Keratinocyte (primary cell): Measurements from ENCODE around the gene KIAA0825. TPM values are rescaled to one million over a fixed set of nuclear protein-coding genes. Genes with fewer than 3 reads are reported as not detected.

Experiments used
- DNase-seq: peaks from one replicate; pipeline ENCODE4 v3.0.0-alpha.2; 2011; ENCODE audit warnings: low read depth, missing footprints, low spot score
- FAIRE-seq: peaks from 2 replicates; lab custom pipeline; 2011; peaks lifted over from hg19 to GRCh38; lab: Jason Lieb, UNC
- H2AFZ ChIP-seq: 2 replicates; pipeline ENCODE4 v1.6.0; 2012; ENCODE audit warnings: low read length, control low read depth, inconsistent platforms; ENCODE audit not compliant: control insufficient read depth
- H3K27ac ChIP-seq: 2 replicates; pipeline ENCODE4 v1.5.1; 2011; ENCODE audit warnings: low read length; ENCODE audit not compliant: control insufficient read depth, insufficient read depth
- H3K27me3 ChIP-seq: 3 replicates; pipeline ENCODE4 v1.6.0; 2011; ENCODE audit warnings: low read length; ENCODE audit not compliant: control insufficient read depth, insufficient read depth; ENCODE audit errors: extremely low read depth
- H3K36me3 ChIP-seq, 2 experiments: 2 replicates in 1 of 2; 3 replicates in 1 of 2; pipeline ENCODE4 v1.5.1; 2011; ENCODE audit warnings: low read length in 2 of 2, mild to moderate bottlenecking in 1 of 2; ENCODE audit not compliant: control insufficient read depth in 2 of 2, insufficient read depth in 2 of 2; ENCODE audit errors: extremely low read depth in 1 of 2
- H3K4me1 ChIP-seq: 3 replicates; pipeline ENCODE4 v1.5.1; 2011; ENCODE audit warnings: low read length; ENCODE audit not compliant: control insufficient read depth, insufficient read depth; ENCODE audit errors: extremely low read depth
- H3K4me2 ChIP-seq: 3 replicates; pipeline ENCODE4 v1.6.0; 2011; ENCODE audit warnings: low read depth, low read length; ENCODE audit not compliant: control insufficient read depth, insufficient read depth; ENCODE audit errors: extremely low read depth
- H3K4me3 ChIP-seq, 3 experiments: fragments of 200-600 bp in 1 of 3; sonication (generic) in 1 of 3; 2 replicates in 2 of 3; 3 replicates in 1 of 3; pipeline ENCODE4 v1.5.1; 2011 to 2016; ENCODE audit warnings: low read length in 3 of 3, mild to moderate bottlenecking in 3 of 3, control low read depth in 2 of 3, inconsistent platforms in 1 of 3, low read depth in 1 of 3, mixed read lengths in 1 of 3, mixed run types in 1 of 3, moderate library complexity in 1 of 3; ENCODE audit not compliant: control insufficient read depth in 2 of 3, insufficient read depth in 2 of 3; ENCODE audit errors: extremely low read depth in 1 of 3
- H3K79me2 ChIP-seq: 2 replicates; pipeline ENCODE4 v1.6.0; 2012; ENCODE audit warnings: low read length; ENCODE audit not compliant: control insufficient read depth, insufficient read depth
- H3K9ac ChIP-seq: 3 replicates; pipeline ENCODE4 v1.6.0; 2011; ENCODE audit warnings: low read length; ENCODE audit not compliant: control insufficient read depth, insufficient read depth; ENCODE audit errors: extremely low read depth
- H3K9me1 ChIP-seq: 3 replicates; pipeline ENCODE4 v1.6.0; 2011; ENCODE audit warnings: low read length; ENCODE audit not compliant: control insufficient read depth, insufficient read depth; ENCODE audit errors: extremely low read depth
- H3K9me3 ChIP-seq: 2 replicates; pipeline ENCODE4 v1.5.1; 2012; ENCODE audit warnings: low read depth, low read length; ENCODE audit not compliant: control insufficient read depth
- H4K20me1 ChIP-seq: 3 replicates; pipeline ENCODE4 v1.6.0; 2011; ENCODE audit warnings: low read length; ENCODE audit not compliant: control insufficient read depth, insufficient read depth; ENCODE audit errors: extremely low read depth
- CTCF ChIP-seq, 3 experiments: IDR thresholded peaks in 1 of 3; conservative IDR thresholded peaks in 1 of 3; optimal IDR thresholded peaks in 1 of 3; 2 replicates in 2 of 3; 3 replicates in 1 of 3; pipeline versions ENCODE3 to v1.5.1; 2011; ENCODE audit warnings: low read length in 3 of 3, mild to moderate bottlenecking in 3 of 3, moderate library complexity in 2 of 3, control low read depth in 1 of 3, inconsistent platforms in 1 of 3; ENCODE audit not compliant: insufficient read depth in 2 of 3; ENCODE audit errors: extremely low read depth in 1 of 3
- EZH2 ChIP-seq: IDR thresholded peaks from one replicate; pipeline ENCODE4 v1.6.1; 2012; ENCODE audit warnings: inconsistent platforms, mild to moderate bottlenecking, low read length, moderate library complexity
- dilution Hi-C: fragments of 300-500 bp; cut with MboI; formaldehyde crosslinking; loops from one replicate; pipeline ENCODE4 v1.7.0; 2020; ENCODE audit warnings: low sequenced_read_pairs; ENCODE audit not compliant: extremely low pct_ligation_motif_present
- polyA plus RNA-seq, 5 experiments: library from polyadenylated mRNA; depleted of rRNA in 3 of 5; stranded (reverse) in 3 of 5; stranded (forward) in 1 of 5; unstranded in 1 of 5; fragments of >200 nt; gene quantifications; 1 replicate in 1 of 5; 2 replicates in 3 of 5; 3 replicates in 1 of 5; pipeline versions ENCODE4 v1.2.1 to v1.2.3, GENCODE V29; 2011 to 2012; ENCODE audit warnings: missing spikeins in 2 of 5, low read depth in 1 of 5, low replicate concordance in 1 of 5

The KIAA0825 gene
- polyA plus RNA-seq, 1 donor (not counting 4 experiments of a cell fraction or from before 2014, with no cell fraction given), result 1.2 TPM

GRCh38 chr5:94471521-94471920, 146.9 kb downstream of the KIAA0825 start:
- Histone ChIP-seq H3K36me3 (no peaks in the 10 kb centered on the region), H3K9me1 (no peaks in the 10 kb centered on the region), H3K4me1 (no peaks in the 10 kb centered on the region), H3K27me3 (no peaks in the 10 kb centered on the region), H3K4me2 (no peak overlapping the region), H3K4me3 (no peak overlapping the region), H3K9ac (no peak overlapping the region), H3K9me3 (no peaks in the 10 kb centered on the region), H4K20me1 (no peaks in the 10 kb centered on the region), H2AFZ (no peak overlapping the region), H3K79me2 (no peaks in the 10 kb centered on the region), H3K27ac (no peak overlapping the region)
- FAIRE-seq (no peak), DNase-seq (no peak)
- dilution Hi-C loops, result no loop called here
- TF ChIP-seq CTCF (optimal IDR thresholded peaks at IDR 0.05 in 1 of 3, IDR thresholded peaks at IDR 0.05 in 1 of 3, conservative IDR thresholded peaks at IDR 0.05 in 1 of 3; ENCODE audit: extremely low read depth in 1 of 3, insufficient read depth in 2 of 3, low read length in 3 of 3), result no peak
- TF ChIP-seq EZH2, result no peak

GRCh38 chr5:94470802-94471201, 147.6 kb downstream of the KIAA0825 start:
- no peak for TF ChIP-seq EZH2
- TF ChIP-seq CTCF (optimal IDR thresholded peaks at IDR 0.05 in 1 of 3, IDR thresholded peaks at IDR 0.05 in 1 of 3, conservative IDR thresholded peaks at IDR 0.05 in 1 of 3; ENCODE audit: extremely low read depth in 1 of 3, insufficient read depth in 2 of 3, low read length in 3 of 3), result no peak
- Histone ChIP-seq H3K4me1 (no peaks in the 10 kb centered on the region), H3K4me2 (no peak overlapping the region), H3K27me3 (no peaks in the 10 kb centered on the region), H3K4me3 (no peak overlapping the region), H3K9me1 (no peaks in the 10 kb centered on the region), H3K9me3 (no peaks in the 10 kb centered on the region), H2AFZ (no peak overlapping the region), H3K27ac (no peak overlapping the region), H3K9ac (no peak overlapping the region), H3K79me2 (no peaks in the 10 kb centered on the region), H3K36me3 (no peaks in the 10 kb centered on the region), H4K20me1 (no peaks in the 10 kb centered on the region)
- FAIRE-seq (no peak), DNase-seq (no peak)
- dilution Hi-C loops, result no loop called here
